ENCODE results near the gene WWOX.

WWOX gene

GRCh38 chr16:78640886-78641285 lies 541.4 kb downstream of the WWOX start:
- TF ChIP-seq POLR2AphosphoS5 (IDR thresholded peaks at IDR 0.05; ENCODE audit: low read depth, low read length) = no peak
- TF ChIP-seq SIN3A (IDR thresholded peaks at IDR 0.05; ENCODE audit: borderline replicate concordance, insufficient read depth, low read length) = no peak
- TF ChIP-seq TAF1 (IDR thresholded peaks at IDR 0.05; ENCODE audit: borderline replicate concordance, insufficient read depth, low read length) = no peak
- TF ChIP-seq FOXP2 (optimal IDR thresholded peaks at IDR 0.05; ENCODE audit: borderline replicate concordance, extremely low read depth, extremely low read length, insufficient read depth) = no peak
- TF ChIP-seq REST (IDR thresholded peaks at IDR 0.05; ENCODE audit: insufficient read depth in 1 of 2, low read depth in 2 of 2, low read length in 2 of 2) = no peak

GRCh38 chr16:78641433-78641832 lies 542.0 kb downstream of the WWOX start:
- no peak for TF ChIP-seq POLR2AphosphoS5 (IDR thresholded peaks at IDR 0.05; ENCODE audit: low read depth, low read length)
- TF ChIP-seq REST (IDR thresholded peaks at IDR 0.05; ENCODE audit: insufficient read depth in 1 of 2, low read depth in 2 of 2, low read length in 2 of 2) = no peak
- no peak for TF ChIP-seq FOXP2 (optimal IDR thresholded peaks at IDR 0.05; ENCODE audit: borderline replicate concordance, extremely low read depth, extremely low read length, insufficient read depth)
- TF ChIP-seq TAF1 (IDR thresholded peaks at IDR 0.05; ENCODE audit: borderline replicate concordance, insufficient read depth, low read length) = no peak
- no peak for TF ChIP-seq SIN3A (IDR thresholded peaks at IDR 0.05; ENCODE audit: borderline replicate concordance, insufficient read depth, low read length)

DNA sequence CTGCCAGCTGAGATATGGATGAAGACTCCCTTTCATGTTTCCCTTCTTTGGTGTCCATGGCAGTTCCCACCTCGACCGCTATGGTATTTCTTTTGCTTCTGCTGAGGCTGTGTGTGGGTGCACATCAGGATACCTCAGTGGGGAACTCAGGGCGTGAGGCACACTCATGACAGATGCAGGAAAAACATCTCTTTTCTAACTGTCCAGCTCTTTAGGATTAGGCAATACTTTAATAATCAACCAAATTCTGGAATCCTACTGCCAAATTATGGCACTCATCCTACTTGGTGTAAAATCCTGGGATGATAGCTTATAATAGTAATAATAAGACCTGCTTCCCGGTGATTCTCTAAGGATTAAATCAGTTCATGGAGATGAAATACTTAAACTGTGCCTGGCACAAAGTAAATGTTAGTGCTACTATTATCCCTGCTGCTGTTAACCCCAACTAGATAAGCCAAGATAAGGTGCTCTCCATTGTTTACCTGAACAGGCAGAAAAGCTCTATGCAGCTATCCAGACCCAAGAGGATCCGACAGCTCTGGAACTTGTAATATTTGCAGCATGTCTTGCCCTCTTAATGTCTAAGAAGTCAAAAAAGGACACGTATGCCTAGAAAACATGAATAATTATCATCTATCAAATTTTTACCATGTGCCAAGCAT lies 543.3 kb downstream of the WWOX start:
- TF ChIP-seq SIN3A (IDR thresholded peaks at IDR 0.05; ENCODE audit: borderline replicate concordance, insufficient read depth, low read length) (no peak), REST (IDR thresholded peaks at IDR 0.05; ENCODE audit: insufficient read depth in 1 of 2, low read depth in 2 of 2, low read length in 2 of 2) (no peak), TAF1 (IDR thresholded peaks at IDR 0.05; ENCODE audit: borderline replicate concordance, insufficient read depth, low read length) (no peak), FOXP2 (optimal IDR thresholded peaks at IDR 0.05; ENCODE audit: borderline replicate concordance, extremely low read depth, extremely low read length, insufficient read depth) (no peak), POLR2AphosphoS5 (IDR thresholded peaks at IDR 0.05; ENCODE audit: low read depth, low read length) (no peak)

- TF ChIP-seq REST (IDR thresholded peaks at IDR 0.05; ENCODE audit: insufficient read depth in 1 of 2, low read depth in 2 of 2, low read length in 2 of 2) (no peak), SIN3A (IDR thresholded peaks at IDR 0.05; ENCODE audit: borderline replicate concordance, insufficient read depth, low read length) (no peak), TAF1 (IDR thresholded peaks at IDR 0.05; ENCODE audit: borderline replicate concordance, insufficient read depth, low read length) (no peak), FOXP2 (optimal IDR thresholded peaks at IDR 0.05; ENCODE audit: borderline replicate concordance, extremely low read depth, extremely low read length, insufficient read depth) (no peak), POLR2AphosphoS5 (IDR thresholded peaks at IDR 0.05; ENCODE audit: low read depth, low read length) (no peak)
Observed at GRCh38 chr16:78645657-78646056, 546.2 kb downstream of the WWOX start.
